HG03196 (cell line): Measurements from ENCODE around the gene PNO1.
"Not testable (repeated sequence)": the region's sequence is repeated elsewhere in the genome, so short reads cannot be mapped to it uniquely, and the experiment has no call there.

Experiments used
- ATAC-seq: cut with Tn5 transposase; IDR thresholded peaks from one replicate; pipeline ENCODE4 v1.9.1; 2021; ENCODE audit not compliant: unreplicated experiment

Gene PNO1

DNA sequence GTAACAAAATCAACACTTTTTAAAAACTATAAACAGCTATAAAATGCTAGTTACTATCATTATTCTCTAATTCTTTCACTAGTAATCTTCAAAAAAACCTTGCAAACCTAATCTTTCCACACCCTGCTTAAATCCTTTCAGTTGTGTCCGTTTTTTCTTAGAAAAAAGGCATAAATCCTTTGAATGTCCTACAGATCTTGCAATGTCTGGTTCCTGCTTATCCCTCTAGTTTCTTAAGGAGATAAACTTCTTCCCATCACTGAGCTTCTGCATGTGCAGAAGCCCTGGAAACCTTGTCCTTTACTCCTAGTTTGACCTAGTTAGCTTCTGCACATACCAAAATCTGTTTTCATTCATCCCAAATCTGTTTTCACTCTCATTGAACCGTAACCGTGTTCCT, 1.3 kb upstream of the PNO1 start:
- ATAC-seq, result no peak

GRCh38 chr2:68157002-68157401, 686 bp upstream of the PNO1 start:
- peak; percentile 36 for ATAC-seq

GRCh38 chr2:68158134-68158447, 403 bp downstream of the PNO1 start:
- ATAC-seq, result no peak

DNA sequence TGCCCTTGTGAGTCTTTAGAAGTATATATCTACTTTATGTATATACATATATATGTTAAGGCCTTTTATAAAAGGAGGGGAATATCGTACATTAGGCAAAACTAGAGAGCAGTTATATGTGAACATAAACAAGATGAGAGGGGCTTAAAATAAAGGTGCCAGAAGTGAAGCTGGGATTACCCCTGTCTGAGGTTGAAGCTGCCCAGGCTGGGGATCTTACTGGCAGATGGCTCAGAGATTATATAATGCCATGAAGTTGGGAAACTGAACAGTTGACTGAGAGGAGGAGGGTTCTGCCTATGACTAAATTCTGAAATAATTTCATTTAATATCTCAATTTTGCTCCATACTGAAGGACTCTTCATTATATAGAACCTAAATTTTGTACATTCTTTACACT, 6.0 kb downstream of the PNO1 start:
- no peak for ATAC-seq

DNA sequence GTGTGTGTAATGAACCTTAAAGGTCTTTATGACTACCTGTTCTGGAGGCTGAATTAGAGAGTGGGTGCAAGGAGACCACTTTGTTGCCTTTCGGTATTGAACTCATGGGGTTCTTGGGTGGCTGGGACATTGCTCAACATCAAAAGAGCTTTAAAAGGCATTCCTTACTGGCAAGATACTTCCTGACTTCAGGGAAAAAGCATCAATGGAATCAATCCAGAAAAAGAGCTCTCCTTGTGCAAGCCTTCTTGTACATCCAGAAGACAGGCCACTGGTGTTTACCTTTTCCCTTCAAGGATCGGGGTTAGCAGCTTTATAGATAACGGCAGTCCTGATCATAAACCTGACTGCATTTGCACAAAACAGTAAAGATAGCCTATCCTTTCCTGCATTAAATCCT, 9.5 kb downstream of the PNO1 start:
- ATAC-seq, result no peak

DNA sequence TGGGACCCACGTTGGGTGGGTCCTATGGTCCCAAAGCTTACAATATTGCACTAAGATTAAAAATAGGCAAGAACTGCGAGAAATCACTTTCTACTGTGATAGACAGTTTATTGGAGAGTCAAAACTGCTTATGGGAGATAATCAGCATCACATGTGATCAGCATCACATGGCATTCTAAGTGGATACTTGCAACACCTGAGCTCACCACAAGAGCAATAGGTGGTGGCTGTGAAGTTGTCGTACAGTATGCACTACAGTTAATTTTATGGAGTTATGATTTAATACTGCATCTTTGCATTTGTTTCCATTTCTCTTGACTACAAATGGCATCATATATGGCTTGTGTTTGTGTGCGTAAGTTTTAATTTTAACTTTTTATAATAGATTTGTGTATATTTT, 11.6 kb downstream of the PNO1 start:
- ATAC-seq, result no peak

DNA sequence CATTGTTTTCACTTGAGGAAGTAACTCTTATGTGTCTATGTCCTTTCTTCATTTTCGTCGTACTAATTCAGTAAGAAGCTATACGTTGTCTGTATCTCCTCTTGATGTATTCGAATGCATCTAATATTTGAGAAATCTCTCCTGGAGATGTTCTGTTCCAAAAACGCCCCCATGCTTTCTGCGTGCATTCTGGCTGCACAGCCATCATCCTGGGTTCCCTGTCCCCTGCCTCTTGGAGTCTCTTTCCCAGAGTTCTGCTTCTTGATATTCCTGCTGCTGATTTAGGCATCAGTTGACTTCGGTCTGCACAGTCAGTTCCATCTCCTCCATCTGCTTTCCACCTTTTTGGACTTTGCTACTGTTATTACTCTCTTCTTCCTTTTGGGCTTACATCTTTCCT, 13.5 kb downstream of the PNO1 start:
- ATAC-seq, result no peak

DNA sequence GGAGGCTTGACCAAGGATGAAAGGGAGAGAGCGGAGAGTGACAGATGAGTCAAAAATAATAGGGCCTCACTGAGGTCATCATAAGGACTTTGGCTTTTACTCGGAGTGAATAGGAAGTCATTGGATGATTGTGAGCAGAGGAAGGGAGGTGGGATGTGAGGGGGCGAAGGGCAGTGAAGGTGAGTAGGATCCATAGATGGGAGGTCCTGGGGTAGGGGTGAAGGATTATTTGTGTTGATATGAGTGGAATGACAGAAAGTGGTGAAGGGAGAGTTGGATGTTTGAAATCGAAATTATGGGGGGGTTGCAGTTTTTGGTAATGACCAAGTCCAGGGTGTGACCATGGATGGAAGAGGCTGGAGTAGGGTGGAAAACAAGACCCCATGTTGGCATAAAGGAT, 14.0 kb downstream of the PNO1 start:
- ATAC-seq, result no peak

GRCh38 chr2:68172521-68172920, 14.8 kb downstream of the PNO1 start:
- ATAC-seq, result no peak

DNA sequence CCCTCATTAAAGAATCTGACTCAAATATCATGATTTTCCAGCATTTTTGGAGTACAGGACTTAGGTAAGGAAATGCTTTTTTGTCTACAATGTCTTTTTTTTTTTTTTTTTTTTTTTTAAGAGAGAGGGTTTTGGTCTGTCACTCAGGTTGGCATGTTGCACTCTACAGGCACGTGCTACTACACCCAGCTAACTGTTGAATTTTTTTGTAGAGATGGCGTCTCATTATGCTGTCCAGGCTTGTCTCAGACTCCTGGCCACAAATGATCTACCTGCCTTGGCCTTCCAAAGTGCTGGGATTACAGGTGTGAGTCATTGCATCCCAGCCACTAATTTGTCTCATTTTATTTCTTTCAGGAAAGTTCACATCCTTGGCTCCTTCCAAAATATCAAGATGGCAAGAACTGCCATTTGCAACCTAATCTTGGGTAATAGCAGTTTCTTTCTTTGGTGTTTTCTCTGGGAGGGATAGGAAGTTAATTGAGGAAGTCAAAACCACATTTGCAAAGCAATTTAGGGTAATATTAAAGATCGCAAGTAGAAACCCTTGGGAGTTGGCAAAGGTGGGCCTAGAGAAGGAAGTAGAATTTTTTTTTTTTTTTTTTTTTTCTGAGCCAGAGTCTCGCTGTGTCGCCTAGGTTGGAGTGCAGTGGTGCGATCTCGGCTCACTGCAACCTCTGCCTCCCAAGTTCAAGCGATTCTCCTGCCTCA, 15.5 kb downstream of the PNO1 start:
- ATAC-seq, result no peak

GRCh38 chr2:68175210-68175609, 17.5 kb downstream of the PNO1 start:
- not testable (repeated sequence) for ATAC-seq

DNA sequence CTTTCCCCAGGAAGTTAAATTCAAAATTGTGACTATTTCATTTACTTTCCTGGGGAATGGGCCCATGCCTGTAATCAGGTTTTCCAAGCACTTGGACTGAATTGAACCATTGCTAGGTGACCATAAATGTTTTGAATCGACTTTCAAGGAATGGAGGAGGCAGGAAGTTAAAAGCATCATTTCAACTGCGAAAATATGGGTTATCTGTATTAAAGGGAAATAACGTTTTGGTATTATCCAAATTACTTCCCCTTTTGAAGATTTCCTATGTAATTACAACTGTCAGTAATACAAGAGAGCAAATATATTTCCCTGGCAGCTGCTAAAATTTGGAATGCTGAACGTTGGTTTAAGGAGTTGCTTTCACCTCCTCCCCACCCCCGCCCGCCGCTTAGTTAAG, 19.0 kb downstream of the PNO1 start:
- ATAC-seq, result no peak

DNA sequence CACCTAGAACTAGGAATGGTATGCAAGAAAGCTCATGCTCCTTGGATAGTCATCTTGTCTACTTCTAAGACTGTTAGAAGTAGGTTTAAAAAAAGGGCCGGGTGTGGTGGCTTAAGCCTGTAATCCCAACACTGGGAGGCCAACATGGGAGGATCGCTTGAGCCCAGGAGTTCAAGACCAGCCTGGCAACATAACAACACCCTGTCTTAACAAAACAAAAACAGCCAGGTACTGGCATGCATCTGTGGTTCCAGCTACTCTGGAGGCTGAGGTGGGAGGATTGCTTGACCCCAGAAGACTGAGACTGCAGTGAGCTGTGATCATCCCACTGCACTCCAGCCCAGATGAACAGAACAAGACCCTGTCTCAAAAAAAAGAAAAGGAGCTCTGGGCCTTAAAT, 19.9 kb downstream of the PNO1 start:
- ATAC-seq, result no peak

DNA sequence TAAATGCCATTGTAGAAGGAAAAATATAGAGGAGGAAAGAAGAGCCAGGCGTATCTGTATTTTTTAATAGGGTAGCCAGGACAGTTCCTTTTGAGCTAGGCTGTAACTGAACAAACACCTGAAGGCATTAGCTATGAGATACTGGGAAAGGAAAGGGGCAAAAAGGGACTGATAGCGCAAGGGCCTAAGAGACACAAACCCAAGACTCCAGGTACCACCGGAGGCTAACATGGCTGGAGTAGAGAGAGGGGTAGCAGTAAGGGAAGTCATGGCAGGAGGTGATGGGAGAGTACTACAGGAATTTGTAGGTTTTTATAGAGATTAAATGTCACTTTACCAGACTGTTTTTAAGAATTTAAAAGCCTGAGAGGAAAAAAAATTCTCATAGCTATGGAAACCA, 20.7 kb downstream of the PNO1 start:
- ATAC-seq, result no peak

DNA sequence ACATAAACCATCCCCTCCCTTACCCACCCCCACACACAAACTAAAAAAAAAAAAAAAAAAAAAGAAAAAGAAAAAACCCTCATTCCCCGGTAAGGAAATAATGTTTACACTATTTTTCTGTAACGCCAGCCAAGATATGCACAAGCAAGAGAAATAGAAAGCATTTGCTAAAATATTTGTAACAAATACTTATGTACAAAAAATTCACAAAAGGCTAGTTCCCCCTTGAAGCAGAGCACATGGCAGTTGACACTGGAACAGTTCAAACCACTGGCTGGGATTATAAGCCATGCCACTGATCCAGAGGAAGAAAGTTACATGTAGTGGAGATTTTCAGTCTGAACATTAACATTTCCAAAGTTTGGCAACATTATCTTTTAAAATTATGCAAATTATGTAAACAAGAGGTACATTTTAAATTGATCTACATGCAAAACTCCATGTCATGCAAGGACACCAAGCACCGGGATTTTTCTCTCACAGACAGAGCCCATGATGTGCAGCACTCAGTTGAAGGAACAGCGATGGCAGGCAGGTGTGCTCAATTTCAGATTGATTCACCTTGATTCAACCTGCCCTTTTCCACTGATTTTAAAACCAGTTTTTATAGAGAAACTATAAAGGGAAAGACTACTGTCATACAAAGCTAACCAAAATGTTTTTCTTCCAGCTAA, 21.4 kb downstream of the PNO1 start:
- ATAC-seq, result no peak

GRCh38 chr2:68182902-68183301, 25.2 kb downstream of the PNO1 start:
- ATAC-seq, result no peak

- ATAC-seq, result no peak
Observed at GRCh38 chr2:68185541-68186164, 28.0 kb downstream of the PNO1 start.

DNA sequence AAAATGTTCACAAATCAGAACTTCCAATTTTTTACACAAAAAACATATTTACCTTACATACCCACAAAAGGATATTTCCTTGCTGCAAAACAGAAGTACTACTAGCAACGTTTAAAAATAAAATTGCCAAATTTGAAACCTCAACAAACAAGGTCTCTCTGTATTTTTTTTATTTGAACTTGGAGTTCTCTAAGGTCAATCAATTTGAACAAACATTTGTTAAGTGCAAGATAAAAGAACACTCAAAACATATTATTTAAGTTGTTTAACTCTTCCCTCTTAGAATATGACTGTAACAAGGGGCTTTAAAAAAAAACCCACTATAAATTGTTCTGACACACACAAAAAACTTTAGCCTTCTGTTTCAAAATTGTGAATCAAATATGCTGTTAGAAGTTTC, 29.6 kb downstream of the PNO1 start:
- ATAC-seq, result no peak

DNA sequence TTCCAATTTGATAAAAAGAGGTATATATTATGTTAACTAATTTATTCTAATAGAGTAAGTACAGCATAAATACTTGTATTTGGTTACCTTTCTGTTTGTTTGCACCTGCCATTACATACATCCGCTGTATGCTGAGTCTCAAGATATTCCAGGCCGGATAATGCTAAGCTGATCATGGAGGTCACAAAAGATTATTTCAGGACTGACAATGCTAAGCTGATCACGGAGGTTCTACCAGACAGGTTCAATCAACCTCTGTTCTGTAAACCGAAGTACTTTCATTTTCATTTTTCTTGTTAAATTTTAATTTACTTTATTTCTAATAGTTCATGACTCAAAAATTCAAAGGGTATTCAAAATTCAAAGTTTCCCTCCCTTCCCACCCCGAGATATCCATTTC, 31.1 kb downstream of the PNO1 start:
- no peak for ATAC-seq

DNA sequence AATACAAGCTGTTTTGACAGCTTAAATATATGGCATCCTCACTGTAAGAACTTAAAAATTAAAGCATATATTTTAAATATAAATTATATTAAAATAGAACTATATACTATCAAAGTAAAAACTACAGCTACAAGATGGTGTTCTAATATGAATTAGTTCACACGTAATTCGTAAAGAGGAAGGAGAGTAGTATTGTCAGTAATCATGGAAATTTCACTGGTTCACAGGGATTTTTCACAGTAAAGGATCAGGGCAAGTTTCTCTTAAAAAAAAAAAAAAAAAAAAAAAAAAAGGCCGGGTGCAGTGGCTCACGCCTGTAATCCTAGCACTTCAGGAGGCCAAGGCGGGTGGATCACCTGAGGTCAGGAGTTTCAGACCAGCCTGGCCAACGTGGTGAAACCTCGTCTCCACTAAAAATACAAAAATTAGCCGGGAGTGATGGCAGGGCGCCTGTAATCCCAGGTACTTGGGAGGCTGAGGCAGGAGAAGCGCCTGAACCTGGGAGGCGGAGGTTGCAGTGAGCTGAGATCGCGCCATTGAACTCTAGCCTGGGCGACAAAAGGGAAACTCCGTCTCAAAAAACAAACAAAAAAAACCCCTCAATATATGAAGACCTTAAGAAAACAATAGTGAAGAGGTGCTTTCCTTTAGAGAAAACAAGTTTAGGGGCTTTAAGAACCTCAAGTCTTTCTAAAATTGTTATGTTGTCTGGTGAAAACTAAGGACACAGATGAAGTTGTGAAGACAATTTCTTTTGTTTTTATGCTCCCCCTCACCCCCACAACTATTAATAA, 32.5 kb downstream of the PNO1 start:
- no peak for ATAC-seq

DNA sequence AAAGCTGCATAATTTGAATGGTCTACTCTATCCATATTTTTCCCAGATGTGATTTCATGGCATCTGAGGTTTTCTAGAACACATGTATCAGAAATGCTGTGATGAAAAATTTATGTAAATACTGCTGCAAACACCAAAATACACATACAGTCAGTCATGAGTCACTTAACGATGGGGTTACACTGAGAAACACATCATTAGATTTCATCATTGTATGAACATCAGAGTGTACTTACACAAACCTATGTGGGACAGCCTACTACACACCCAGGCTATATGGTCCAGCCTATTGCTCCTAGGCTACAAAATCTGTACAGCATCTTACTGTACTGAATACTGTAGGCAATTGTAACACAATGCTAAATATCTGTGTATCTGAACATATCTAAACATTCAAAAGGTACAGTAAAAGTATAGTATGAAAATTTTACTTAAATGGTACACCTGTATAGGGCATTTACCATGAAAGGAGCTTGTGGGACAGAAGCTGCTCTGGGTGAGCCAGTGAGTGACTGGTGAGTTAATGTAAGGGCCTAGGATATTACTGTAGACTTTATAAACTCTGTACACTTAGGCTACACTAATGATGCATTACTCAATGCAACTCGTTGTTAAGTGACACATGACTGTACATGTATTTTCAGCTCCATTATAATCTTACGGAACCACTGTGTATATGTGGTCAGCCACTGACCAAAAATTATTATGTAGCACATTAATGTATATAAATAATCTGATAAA, 33.5 kb downstream of the PNO1 start:
- ATAC-seq, result no peak
